ENCODE results near the gene FARP2. TPM values are rescaled to one million over a fixed set of nuclear protein-coding genes. Genes with fewer than 3 reads are reported as not detected.

The FARP2 gene
- total and polyA plus RNA-seq, 2 of the 13 experiments (the other 11 are each of a cell fraction or from before 2014, with no cell fraction given): 28.0 to 45.4 TPM

DNA sequence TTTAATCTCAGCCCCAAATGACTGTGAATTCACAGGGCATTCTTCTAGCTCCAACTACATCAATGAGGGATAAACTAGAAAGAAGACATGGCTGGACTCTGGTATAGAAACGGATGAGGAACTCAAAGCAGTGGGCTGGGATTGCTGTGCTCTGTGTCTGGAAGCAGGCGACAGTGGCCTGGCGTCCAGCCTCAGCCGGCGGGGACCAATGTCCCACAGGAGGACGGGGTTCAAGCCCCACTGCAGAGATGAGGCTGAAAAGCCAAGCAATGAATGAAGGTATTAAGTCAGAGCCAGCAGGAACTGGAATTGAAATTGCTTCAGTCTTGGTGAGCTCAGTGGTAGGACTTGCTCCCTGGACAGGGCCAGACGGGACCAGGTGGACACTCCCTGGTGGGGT is 178.2 kb downstream of the FARP2 start:
- BruUV-seq (replicated peaks): no TSS peak
- Histone ChIP-seq H3K79me2 (ENCODE audit: insufficient read depth, low read length) (no peaks in the 10 kb centered on the region), H3K4me2 (ENCODE audit: low read depth, low read length) (peak overlapping the region; percentile 70), H3K36me3 (replicated peaks in 1 of 2; ENCODE audit: control insufficient read depth in 1 of 2, insufficient read depth in 2 of 2, low read length in 2 of 2) (no peaks in the 10 kb centered on the region), H4K20me1 (ENCODE audit: insufficient read depth, low read length) (no peaks in the 10 kb centered on the region), H3K9ac (ENCODE audit: insufficient read depth, low read depth, low read length) (no peak overlapping the region), H3K27ac (ENCODE audit: extremely low read length, insufficient read depth, low read length) (no peak overlapping the region), H3K27me3 (ENCODE audit: control insufficient read depth in 1 of 2, insufficient read depth in 2 of 2, low read length in 2 of 2) (peaks cover 0 to 32% of the 10 kb centered on the region in 2 experiments; a peak in 4 of 5 replicates), H2AFZ (ENCODE audit: low read length) (no peak overlapping the region), H3K4me3 (replicated peaks in 1 of 3; ENCODE audit: insufficient read depth in 1 of 3, low read depth in 2 of 3, low read length in 3 of 3) (peak overlapping the region in 1 of 3 experiments; percentile 54; a peak in 1 of 6 replicates), H3K9me3 (ENCODE audit: low read length) (no peaks in the 10 kb centered on the region), H3K4me1 (ENCODE audit: insufficient read depth, low read length) (peaks cover 85% of the 10 kb centered on the region)
- FAIRE-seq (no peak), DNase-seq (ENCODE audit: low spot score) (no peak), ATAC-seq (peak; percentile 5)
- TF ChIP-seq ZNF75D (CRISPR knock-in tag; IDR thresholded peaks at IDR 0.05; ENCODE audit: borderline replicate concordance): 0 out of 2 replicates have a peak, but pooled peaks have one; percentile 63
- no peak for TF ChIP-seq RFX1 (IDR thresholded peaks at IDR 0.05)
- TF ChIP-seq ZNF609 (CRISPR knock-in tag; IDR thresholded peaks at IDR 0.05; ENCODE audit: borderline replicate concordance): 0 out of 2 replicates have a peak, but pooled peaks have one; percentile 1
- intact Hi-C loops (cut with micrococcal nuclease; ENCODE audit: unreplicated experiment) (no loop called here), in situ Hi-C loops (cut with HindIII; ENCODE audit: extremely low pct_ligation_motif_present, low pct_unique_long_range_greater_than_20kb) (no loop called here)
- CTCF ChIA-PET (ENCODE audit: low intra/inter-chr PET ratio, low total read pairs): no interaction called here
- 35% methylated on average over 7 of the region's 7 CpGs for WGBS (ENCODE audit: low lambda C conversion rate)
- POLR2A ChIA-PET: interaction anchor here (1.4 to 2.3 kb wide), 3 partner anchors 19 to 152 kb away, joined by 3 to 11 read pairs (median 4); partner anchors contain the start of genes DTYMK and STK25

All from HepG2 (cell line).